GM12873 (cell line): ENCODE measurements around the gene POLR2L.
A peak's percentile ranks its signal among the peaks of the same experiment; 100 is the strongest.

Experiments used
- CTCF ChIP-seq: IDR thresholded peaks from 2 replicates; pipeline ENCODE4 v1.5.1; 2012; ENCODE audit warnings: low read depth, mild to moderate bottlenecking, moderate library complexity, low read length, control low read depth; ENCODE audit not compliant: insufficient read depth; ENCODE audit errors: missing control alignments

POLR2L gene

GRCh38 chr11:802018-802617 is 40.2 kb downstream of the POLR2L start:
- no peak for TF ChIP-seq CTCF

- no peak for TF ChIP-seq CTCF
Measured at GRCh38 chr11:801097-801780, 41.1 kb downstream of the POLR2L start.

- no peak for TF ChIP-seq CTCF
Measured at GRCh38 chr11:800473-800872, 41.9 kb downstream of the POLR2L start.

GRCh38 chr11:799641-800316 is 42.5 kb downstream of the POLR2L start:
- no peak for TF ChIP-seq CTCF

GRCh38 chr11:798093-798713 is 44.1 kb downstream of the POLR2L start, which contains the start of gene SLC25A22:
Gene SLC25A22, minus strand, starts transcription at chr11:798281. Its CDS starts 3,275 bp downstream, at chr11:795006.
- TF ChIP-seq CTCF, result peak; percentile 72

- TF ChIP-seq CTCF, result no peak
Measured at GRCh38 chr11:797296-798092, 44.8 kb downstream of the POLR2L start.
